ENCODE results near the gene FOXP1. TPM values are rescaled to one million over a fixed set of nuclear protein-coding genes. Genes with fewer than 3 reads are reported as not detected.
A peak's percentile ranks its signal among the peaks of the same experiment; 100 is the strongest.

Gene FOXP1
- total and polyA plus RNA-seq, 9 donors = 17.6 to 28.2 (median 20.5) TPM

DNA sequence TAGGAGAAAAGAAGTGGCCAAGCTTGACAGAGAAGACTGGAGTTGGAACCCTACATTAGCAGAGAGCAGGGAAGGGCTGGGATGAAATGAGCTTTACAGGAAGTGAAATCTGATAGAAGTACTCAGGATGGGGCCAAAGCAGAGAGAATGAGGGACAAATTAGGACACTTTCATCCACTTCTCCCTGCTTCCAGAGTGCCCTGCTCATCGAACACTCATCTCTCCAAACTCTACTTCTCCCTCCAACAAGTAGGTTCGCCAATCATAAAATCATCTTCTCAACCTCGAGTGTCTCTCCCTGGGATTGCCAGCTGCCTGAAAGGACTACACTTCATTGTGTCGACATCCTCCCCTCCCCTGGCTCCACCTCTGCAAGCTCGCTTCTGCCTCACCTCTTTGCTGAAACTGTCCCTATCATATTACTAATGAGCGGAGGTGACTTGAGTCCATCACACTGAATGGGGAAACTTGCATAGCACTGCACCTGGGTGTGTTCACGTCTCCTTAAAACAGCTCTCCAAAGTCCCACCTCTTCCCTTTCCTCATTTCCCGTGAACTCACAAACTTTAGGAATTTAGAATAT lies 365.8 kb downstream of the FOXP1 start:
- WGBS (ENCODE audit: insufficient coverage) = 77% methylated on average over 6 of the region's 8 CpGs
- Histone ChIP-seq H3K27me3 (ENCODE audit: control insufficient read depth, insufficient read depth, low read length) (no peaks in the 10 kb centered on the region), H3K4me1 (ENCODE audit: control insufficient read depth, insufficient read depth, low read length) (no peaks in the 10 kb centered on the region), H3K9me3 (replicated peaks; ENCODE audit: control insufficient read depth, low read depth, low read length) (peaks cover 2% of the 10 kb centered on the region), H3K4me3 (ENCODE audit: low read length) (no peak overlapping the region), H3K27ac (ENCODE audit: low read length) (no peak overlapping the region), H3K36me3 (ENCODE audit: control insufficient read depth, insufficient read depth, low read length) (no peaks in the 10 kb centered on the region)
- DNase-seq = no peak

GRCh38 chr3:71215351-71215750 lies 368.2 kb downstream of the FOXP1 start:
- Histone ChIP-seq H3K27ac (ENCODE audit: low read length) (no peak overlapping the region), H3K4me3 (ENCODE audit: low read length) (no peak overlapping the region), H3K36me3 (ENCODE audit: control insufficient read depth, insufficient read depth, low read length) (no peaks in the 10 kb centered on the region), H3K27me3 (ENCODE audit: control insufficient read depth, insufficient read depth, low read length) (no peaks in the 10 kb centered on the region), H3K4me1 (ENCODE audit: control insufficient read depth, insufficient read depth, low read length) (no peaks in the 10 kb centered on the region), H3K9me3 (replicated peaks; ENCODE audit: control insufficient read depth, low read depth, low read length) (no peaks in the 10 kb centered on the region)
- no CpG with 5 or more reads among the region's 1 CpG for WGBS (ENCODE audit: insufficient coverage)
- DNase-seq = no peak

DNA sequence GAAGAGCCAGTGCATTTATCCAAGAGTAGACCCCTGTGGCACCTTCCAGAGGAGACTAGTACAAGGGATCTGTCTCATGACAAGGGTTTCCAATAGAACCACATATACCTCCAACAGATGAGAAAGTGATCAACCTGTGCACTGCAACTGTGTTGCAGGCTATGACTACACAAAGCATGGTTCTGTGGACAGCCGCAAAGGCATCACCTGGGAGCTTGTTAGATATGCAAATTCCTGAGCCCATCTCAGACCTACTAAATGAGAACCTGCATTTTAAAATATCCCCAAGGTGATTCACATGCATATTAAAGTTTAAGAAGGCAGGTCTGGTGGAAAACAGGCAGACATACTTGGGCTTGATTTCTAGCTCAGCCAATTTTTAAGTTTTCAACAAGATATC lies 368.7 kb downstream of the FOXP1 start:
- Histone ChIP-seq H3K27ac (ENCODE audit: low read length) (no peak overlapping the region), H3K4me3 (ENCODE audit: low read length) (no peak overlapping the region), H3K36me3 (ENCODE audit: control insufficient read depth, insufficient read depth, low read length) (no peaks in the 10 kb centered on the region), H3K9me3 (replicated peaks; ENCODE audit: control insufficient read depth, low read depth, low read length) (no peaks in the 10 kb centered on the region), H3K27me3 (ENCODE audit: control insufficient read depth, insufficient read depth, low read length) (no peaks in the 10 kb centered on the region), H3K4me1 (ENCODE audit: control insufficient read depth, insufficient read depth, low read length) (no peaks in the 10 kb centered on the region)
- no CpG with 5 or more reads among the region's 1 CpG for WGBS (ENCODE audit: insufficient coverage)
- DNase-seq = no peak

- Histone ChIP-seq H3K27me3 (ENCODE audit: control insufficient read depth, insufficient read depth, low read length) (no peaks in the 10 kb centered on the region), H3K27ac (ENCODE audit: low read length) (no peak overlapping the region), H3K36me3 (ENCODE audit: control insufficient read depth, insufficient read depth, low read length) (no peaks in the 10 kb centered on the region), H3K4me3 (ENCODE audit: low read length) (no peak overlapping the region), H3K4me1 (ENCODE audit: control insufficient read depth, insufficient read depth, low read length) (no peaks in the 10 kb centered on the region), H3K9me3 (replicated peaks; ENCODE audit: control insufficient read depth, low read depth, low read length) (no peaks in the 10 kb centered on the region)
- DNase-seq = no peak
- 87% methylated on average over 3 of the region's 4 CpGs for WGBS (ENCODE audit: insufficient coverage)
Observed at GRCh38 chr3:71214016-71214415, 369.5 kb downstream of the FOXP1 start.

DNA sequence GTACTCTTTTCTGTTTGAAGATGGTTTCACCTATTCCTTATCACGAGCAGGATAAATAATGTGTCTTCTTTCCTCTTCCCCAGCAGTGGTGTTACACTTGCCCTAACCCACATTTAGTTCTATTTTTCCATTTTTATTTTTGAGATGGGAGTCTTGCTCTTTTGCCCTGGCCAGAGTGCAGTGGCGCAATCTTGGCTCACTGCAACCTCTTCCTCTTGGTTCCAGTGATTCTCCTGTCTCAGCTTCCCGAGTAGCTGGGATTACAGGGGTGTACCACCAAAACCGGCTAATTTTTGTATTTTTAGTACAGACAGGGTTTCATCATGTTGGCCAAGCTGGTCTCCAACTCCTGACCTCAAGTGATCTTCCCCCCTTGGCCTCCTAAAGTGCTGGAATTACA lies 372.4 kb downstream of the FOXP1 start:
- no peaks in the 10 kb centered on the region for H3K9me3 ChIP-seq (replicated peaks; ENCODE audit: control insufficient read depth, low read depth, low read length)
- H3K36me3 ChIP-seq (ENCODE audit: control insufficient read depth, insufficient read depth, low read length) = no peaks in the 10 kb centered on the region
- no peak overlapping the region for H3K27ac ChIP-seq (ENCODE audit: low read length)
- no peak overlapping the region for H3K4me3 ChIP-seq (ENCODE audit: low read length)
- no peaks in the 10 kb centered on the region for H3K27me3 ChIP-seq (ENCODE audit: control insufficient read depth, insufficient read depth, low read length)
- 100% methylated on average over 1 of the region's 4 CpGs for WGBS (ENCODE audit: insufficient coverage)
- no peak for DNase-seq
- no peaks in the 10 kb centered on the region for H3K4me1 ChIP-seq (ENCODE audit: control insufficient read depth, insufficient read depth, low read length)

DNA sequence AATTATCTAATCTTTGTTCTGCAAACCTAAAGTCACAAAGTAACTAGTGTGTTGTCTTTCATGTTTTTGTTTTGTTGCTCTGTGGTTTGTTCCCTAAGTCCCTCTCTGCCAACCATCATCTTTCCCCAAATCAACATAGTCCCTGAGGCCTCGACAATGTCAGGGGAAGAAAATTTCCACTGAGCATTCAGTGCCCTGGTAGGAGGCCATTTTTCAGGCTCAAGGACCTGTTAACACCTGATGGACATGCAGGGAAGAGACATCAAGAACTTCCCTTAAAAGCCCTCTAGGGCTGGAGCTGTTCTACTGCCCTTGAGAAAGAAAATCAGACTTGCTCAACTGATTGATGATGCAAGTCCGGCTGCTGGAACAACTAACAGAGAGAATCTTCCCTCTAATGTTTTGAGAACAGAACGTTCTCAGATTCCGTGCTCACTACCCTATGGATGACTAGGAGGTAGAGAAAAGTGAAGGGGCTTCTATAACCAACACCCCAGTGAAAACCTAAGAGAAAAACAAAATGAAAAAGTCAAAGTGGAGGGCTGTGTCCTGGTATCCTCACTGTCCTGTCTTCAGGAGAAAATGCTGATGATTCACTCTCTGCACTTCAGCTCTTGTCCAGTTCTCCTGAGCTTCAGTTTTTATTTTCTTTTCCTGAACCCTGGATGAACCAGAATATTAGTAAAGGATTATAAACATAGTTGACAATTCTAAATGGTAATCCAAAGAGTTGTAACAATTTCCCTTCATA lies 373.1 kb downstream of the FOXP1 start:
- Histone ChIP-seq H3K36me3 (ENCODE audit: control insufficient read depth, insufficient read depth, low read length) (no peaks in the 10 kb centered on the region), H3K4me3 (ENCODE audit: low read length) (no peak overlapping the region), H3K27ac (ENCODE audit: low read length) (no peak overlapping the region), H3K27me3 (ENCODE audit: control insufficient read depth, insufficient read depth, low read length) (no peaks in the 10 kb centered on the region), H3K9me3 (replicated peaks; ENCODE audit: control insufficient read depth, low read depth, low read length) (no peaks in the 10 kb centered on the region), H3K4me1 (ENCODE audit: control insufficient read depth, insufficient read depth, low read length) (no peaks in the 10 kb centered on the region)
- WGBS (ENCODE audit: insufficient coverage) = no CpG with 5 or more reads among the region's 4 CpGs
- no peak for DNase-seq

- Histone ChIP-seq H3K27ac (ENCODE audit: low read length) (no peak overlapping the region), H3K27me3 (ENCODE audit: control insufficient read depth, insufficient read depth, low read length) (no peaks in the 10 kb centered on the region), H3K9me3 (replicated peaks; ENCODE audit: control insufficient read depth, low read depth, low read length) (no peaks in the 10 kb centered on the region), H3K36me3 (ENCODE audit: control insufficient read depth, insufficient read depth, low read length) (no peaks in the 10 kb centered on the region), H3K4me1 (ENCODE audit: control insufficient read depth, insufficient read depth, low read length) (no peaks in the 10 kb centered on the region), H3K4me3 (ENCODE audit: low read length) (no peak overlapping the region)
- WGBS (ENCODE audit: insufficient coverage) = 58% methylated on average over 4 of the region's 6 CpGs
- DNase-seq = no peak
Observed at GRCh38 chr3:71208211-71209095, 375.1 kb downstream of the FOXP1 start.

- DNase-seq = no peak
- H3K4me1 ChIP-seq (ENCODE audit: control insufficient read depth, insufficient read depth, low read length) = no peaks in the 10 kb centered on the region
- H3K9me3 ChIP-seq (replicated peaks; ENCODE audit: control insufficient read depth, low read depth, low read length) = no peaks in the 10 kb centered on the region
- WGBS (ENCODE audit: insufficient coverage) = no CpG with 5 or more reads among the region's 3 CpGs
- H3K4me3 ChIP-seq (ENCODE audit: low read length) = no peak overlapping the region
- H3K36me3 ChIP-seq (ENCODE audit: control insufficient read depth, insufficient read depth, low read length) = no peaks in the 10 kb centered on the region
- H3K27me3 ChIP-seq (ENCODE audit: control insufficient read depth, insufficient read depth, low read length) = no peaks in the 10 kb centered on the region
- H3K27ac ChIP-seq (ENCODE audit: low read length) = no peak overlapping the region
Observed at GRCh38 chr3:71207632-71208031, 375.9 kb downstream of the FOXP1 start.

DNA sequence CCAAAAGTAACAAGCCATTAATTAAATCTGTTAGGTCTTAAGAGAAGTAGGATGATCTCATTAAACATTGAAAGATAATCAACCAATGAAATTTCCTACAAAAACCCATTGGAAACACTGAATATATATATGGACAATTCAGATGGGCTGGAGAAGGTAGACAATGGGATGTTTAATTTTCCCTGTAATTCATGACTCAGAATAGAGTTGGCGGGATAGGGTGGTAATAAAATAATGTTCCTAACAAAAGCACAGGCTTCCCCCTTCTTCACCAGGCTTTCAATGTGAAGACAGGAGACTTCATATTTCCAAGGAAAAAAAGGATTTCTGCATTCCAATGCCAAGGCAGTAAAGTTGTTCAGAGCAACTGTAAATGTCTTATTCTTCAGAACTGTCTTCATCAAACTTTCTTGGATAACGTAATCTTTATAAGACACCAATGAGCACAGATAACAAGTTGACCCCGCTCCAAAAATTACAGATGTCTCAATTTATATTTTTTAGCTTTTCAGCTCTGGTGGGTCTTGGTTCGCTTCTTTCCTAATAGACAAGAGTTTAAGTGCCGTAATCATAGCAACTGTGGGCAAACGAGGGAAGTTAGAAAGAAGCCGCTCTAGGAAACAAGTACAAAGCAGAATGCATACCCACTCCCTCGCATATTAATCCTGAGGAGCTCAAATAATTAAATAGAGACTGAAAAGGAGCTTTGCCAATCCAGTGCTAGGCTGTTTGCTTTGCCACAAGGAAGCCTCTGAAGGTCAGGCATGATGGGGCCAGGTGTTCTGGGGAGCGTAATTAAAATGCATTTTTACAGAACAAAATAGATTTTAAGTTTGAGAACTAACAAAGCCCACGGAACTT lies 377.0 kb downstream of the FOXP1 start:
- H3K4me1 ChIP-seq (ENCODE audit: control insufficient read depth, insufficient read depth, low read length) = peaks cover 2% of the 10 kb centered on the region
- H3K9me3 ChIP-seq (replicated peaks; ENCODE audit: control insufficient read depth, low read depth, low read length) = no peaks in the 10 kb centered on the region
- no CpG with 5 or more reads among the region's 10 CpGs for WGBS (ENCODE audit: insufficient coverage)
- H3K27ac ChIP-seq (ENCODE audit: low read length) = no peak overlapping the region
- no peaks in the 10 kb centered on the region for H3K27me3 ChIP-seq (ENCODE audit: control insufficient read depth, insufficient read depth, low read length)
- DNase-seq = peak; percentile 31
- H3K4me3 ChIP-seq (ENCODE audit: low read length) = no peak overlapping the region
- H3K36me3 ChIP-seq (ENCODE audit: control insufficient read depth, insufficient read depth, low read length) = no peaks in the 10 kb centered on the region
